HCT116 (cell line): ENCODE data around the gene PPP1R15A. TPM values are rescaled to one million over a fixed set of nuclear protein-coding genes. Genes with fewer than 3 reads are reported as not detected.
"Not testable (repeated sequence)": the region's sequence is repeated elsewhere in the genome, so short reads cannot be mapped to it uniquely, and the experiment has no call there.

Experiments
- ATAC-seq: fragments of 200-7000 bp; cut with Tn5 transposase; 2 replicates; pipeline ENCODE4 v1.9.1; 2020; ENCODE audit warnings: mild to moderate bottlenecking, moderate library complexity
- BruUV-seq: library from RNA; stranded (reverse); fragments of 400-500 nt; replicated peaks from 2 replicates; lab custom pipeline; 2021; lab: Mats Ljungman, UMichigan
- CTCF ChIA-PET: fragments of 300-600 bp; sonication (Branson Sonifier 250); formaldehyde crosslinking; loops from one replicate; lab custom pipeline; 2021; ENCODE audit warnings: antibody characterized with exemption; lab: Charles Lee
- POLR2A ChIA-PET: fragments of 300-600, 350-600 bp; sonication (Branson Sonifier 250); formaldehyde crosslinking; loops from one replicate; lab custom pipeline; 2021; ENCODE audit warnings: antibody characterized with exemption; lab: Charles Lee
- RAD21 ChIA-PET, 2 experiments: fragments of 300-600 bp; sonication (Branson Sonifier 250); formaldehyde crosslinking; loops; one replicate each; lab custom pipeline; 2023; ENCODE audit warnings: low total read pairs in 2 of 2; ENCODE audit not compliant: uncharacterized antibody in 2 of 2, unreplicated experiment in 2 of 2, low non-redundant PET in 1 of 2; lab: Charles Lee
- DNase-seq: peaks from one replicate; pipeline ENCODE4 v3.0.0-alpha.2; 2010; ENCODE audit warnings: low read depth, low spot score
- H2AFZ ChIP-seq: fragments of 200-600 bp; shearing (Covaris generic), sonication (generic); 2 replicates; pipeline ENCODE4 v1.6.1; 2017; ENCODE audit warnings: low read depth, mixed run types, mixed read lengths, antibody characterized with exemption, low read length; ENCODE audit not compliant: poor library complexity, severe bottlenecking
- H3K27ac ChIP-seq: 2 replicates; pipeline ENCODE4 v1.5.1; 2012; ENCODE audit warnings: low read depth, low read length
- H3K27me3 ChIP-seq: fragments of 200-600 bp; sonication (generic); 2 replicates; pipeline ENCODE4 v1.6.1; 2016; ENCODE audit warnings: mixed run types, low read length, mixed read lengths; ENCODE audit not compliant: insufficient read depth
- H3K36me3 ChIP-seq, 2 experiments: fragments of 200-500 bp in 1 of 2; fragments of 200-600 bp in 1 of 2; sonication (Bioruptor generic) in 1 of 2; sonication (generic) in 1 of 2; 2 replicates each; pipeline versions ENCODE4 v1.5.1 to v1.6.1; 2014 to 2016; ENCODE audit warnings: low read length in 2 of 2, inconsistent platforms in 1 of 2, mixed read lengths in 1 of 2, mixed run types in 1 of 2; ENCODE audit not compliant: insufficient read depth in 2 of 2, control insufficient read depth in 1 of 2
- H3K4me1 ChIP-seq, 2 experiments: fragments of 200-600 bp in 1 of 2; sonication (generic) in 1 of 2; 2 replicates each; pipeline versions ENCODE4 v1.5.1 to v1.6.1; 2012 to 2017; ENCODE audit warnings: low read length in 2 of 2, inconsistent platforms in 1 of 2, mild to moderate bottlenecking in 1 of 2, mixed read lengths in 1 of 2, mixed run types in 1 of 2, moderate library complexity in 1 of 2; ENCODE audit not compliant: insufficient read depth in 2 of 2, control insufficient read depth in 1 of 2
- H3K4me2 ChIP-seq: fragments of 200-600 bp; sonication (generic); 2 replicates; pipeline ENCODE4 v1.6.1; 2017; ENCODE audit warnings: mixed run types, low read length, mixed read lengths
- H3K4me3 ChIP-seq, 2 experiments: fragments of 200-600 bp in 1 of 2; sonication (generic) in 1 of 2; replicated peaks in 1 of 2; 2 replicates each; pipeline ENCODE4 v1.5.1; 2011 to 2016; ENCODE audit warnings: low read length in 2 of 2, control low read depth in 1 of 2, low read depth in 1 of 2, mild to moderate bottlenecking in 1 of 2, mixed read lengths in 1 of 2, mixed run types in 1 of 2
- H3K79me2 ChIP-seq: fragments of 200-600 bp; sonication (generic); 2 replicates; pipeline ENCODE4 v1.6.1; 2017; ENCODE audit warnings: mild to moderate bottlenecking, mixed run types, low read length, moderate library complexity, mixed read lengths; ENCODE audit not compliant: insufficient read depth
- H3K9ac ChIP-seq: fragments of 200-600 bp; sonication (generic); 2 replicates; pipeline ENCODE4 v1.6.1; 2016; ENCODE audit warnings: low read length, mixed read lengths
- H3K9me2 ChIP-seq: fragments of 200-600 bp; sonication (generic), shearing (Covaris generic); 2 replicates; pipeline ENCODE4 v1.6.1; 2017; ENCODE audit warnings: mixed run types, mild to moderate bottlenecking, moderate library complexity; ENCODE audit not compliant: insufficient read depth
- H3K9me3 ChIP-seq, 2 experiments: fragments of 200-500 bp in 1 of 2; fragments of 200-600 bp in 1 of 2; sonication (Bioruptor generic) in 1 of 2; sonication (generic) in 1 of 2; 2 replicates each; pipeline ENCODE4 v1.6.1; 2014 to 2017; ENCODE audit warnings: low read length in 2 of 2, mixed read lengths in 2 of 2, inconsistent platforms in 1 of 2, low read depth in 1 of 2, mild to moderate bottlenecking in 1 of 2, mixed run types in 1 of 2, moderate library complexity in 1 of 2; ENCODE audit not compliant: control insufficient read depth in 1 of 2, insufficient read depth in 1 of 2
- H4K20me1 ChIP-seq: fragments of 200-600 bp; sonication (generic), shearing (Covaris generic); 2 replicates; pipeline ENCODE4 v1.6.1; 2017; ENCODE audit warnings: mixed run types, mild to moderate bottlenecking, moderate library complexity; ENCODE audit not compliant: insufficient read depth
- CTCF ChIP-seq, 3 experiments: fragments of 200-600 bp in 1 of 3; sonication (generic) in 1 of 3; IDR thresholded peaks in 2 of 3; conservative IDR thresholded peaks in 1 of 3; 2 replicates each; pipeline ENCODE4 v1.5.1; 2012 to 2017; ENCODE audit warnings: low read depth in 2 of 3, low read length in 2 of 3, antibody characterized with exemption in 1 of 3, borderline replicate concordance in 1 of 3, control low read depth in 1 of 3, mild to moderate bottlenecking in 1 of 3, mixed read lengths in 1 of 3, mixed run types in 1 of 3, moderate library complexity in 1 of 3; ENCODE audit not compliant: insufficient read depth in 1 of 3
- ELF1 ChIP-seq: IDR thresholded peaks from 2 replicates; pipeline ENCODE4 v1.6.1; 2012; ENCODE audit warnings: low read depth, borderline replicate concordance
- MAX ChIP-seq: IDR thresholded peaks from 2 replicates; pipeline ENCODE4 v1.6.1; 2012
- POLR2AphosphoS5 ChIP-seq: IDR thresholded peaks from 2 replicates; pipeline ENCODE4 v1.6.1; 2011; ENCODE audit warnings: mild to moderate bottlenecking, low read depth, low read length, moderate library complexity
- ZBTB33 ChIP-seq: IDR thresholded peaks from 2 replicates; pipeline ENCODE4 v1.6.1; 2011; ENCODE audit warnings: mild to moderate bottlenecking, low read length, moderate library complexity; ENCODE audit not compliant: insufficient replicate concordance; ENCODE audit errors: extremely low read depth
- intact Hi-C: fragments of 100-400 bp; cut with micrococcal nuclease; formaldehyde crosslinking; loops from 2 replicates; pipeline ENCODE4 v1.10.0; 2022
- total RNA-seq: library from RNA; stranded (reverse); gene quantifications from one replicate; pipeline ENCODE4 v1.2.1, GENCODE V29; 2021; ENCODE audit not compliant: unreplicated experiment

PPP1R15A gene
- total RNA-seq, 1 experiment from 2014 or later: 50.3 TPM

GRCh38 chr19:48879025-48879637 lies 6.9 kb downstream of the PPP1R15A start:
- Histone ChIP-seq H3K9me3 (no peaks in the 10 kb centered on the region), H3K9me2 (no peaks in the 10 kb centered on the region), H3K4me3 (no peak overlapping the region), H2AFZ (no peak overlapping the region), H3K4me2 (no peak overlapping the region), H3K27me3 (no peaks in the 10 kb centered on the region), H3K27ac (no peak overlapping the region), H3K79me2 (peaks cover 22% of the 10 kb centered on the region)
- no TSS peak for BruUV-seq
- ATAC-seq: no peak
- POLR2A ChIA-PET: interaction anchor here (0.7 to 2.3 kb wide), 4 partner anchors 10 to 515 kb away, joined by 3 to 6 read pairs (median 4); partner anchors contain the start of gene NUCB1
- TF ChIP-seq POLR2AphosphoS5: 0 out of 2 replicates have a peak, but pooled peaks have one; percentile 2
- no peak for TF ChIP-seq CTCF (IDR thresholded peaks at IDR 0.05 in 2 of 3, conservative IDR thresholded peaks at IDR 0.05 in 1 of 3; ENCODE audit: borderline replicate concordance in 1 of 3, insufficient read depth in 1 of 3, low read depth in 2 of 3, low read length in 2 of 3)
- TF ChIP-seq MAX: no peak
- no peak for TF ChIP-seq ZBTB33
- TF ChIP-seq ELF1: no peak
- TF ChIP-seq, all 23 proteins: peak for 1
- no peak for DNase-seq
- Histone ChIP-seq H3K9ac (no peak overlapping the region), H3K4me1 (peaks cover 25% of the 10 kb centered on the region in 2 experiments), H4K20me1 (peaks cover 8% of the 10 kb centered on the region; the same call in 1 of the 2 replicates), H3K36me3 (peaks cover 8 to 15% of the 10 kb centered on the region in 2 experiments; a peak in 2 of 4 replicates)
- intact Hi-C loops: no loop called here
- ChIA-PET CTCF (no interaction called here), RAD21 (no interaction called here)

GRCh38 chr19:48879696-48880095 lies 7.5 kb downstream of the PPP1R15A start:
- BruUV-seq, H3K36me3 ChIP-seq, H3K9me2 ChIP-seq, H2AFZ ChIP-seq, H3K4me2 ChIP-seq, CTCF ChIA-PET, H3K27me3 ChIP-seq, H3K4me3 ChIP-seq, H3K27ac ChIP-seq, H3K9ac ChIP-seq, ATAC-seq, H3K9me3 ChIP-seq, H4K20me1 ChIP-seq, DNase-seq, RAD21 ChIA-PET, intact Hi-C loops: not testable (repeated sequence)
- Histone ChIP-seq H3K4me1 (peaks cover 20% of the 10 kb centered on the region in 2 experiments), H3K79me2 (peaks cover 17% of the 10 kb centered on the region)
- POLR2A ChIA-PET: interaction anchor here (1.1 to 2.1 kb wide), 2 partner anchors 8 to 9 kb away, joined by 3 to 8 read pairs; partner anchors contain the start of gene PPP1R15A
